HG03103 (cell line): ENCODE results near the gene SLC2A9.

Experiments
- ATAC-seq: cut with Tn5 transposase; IDR thresholded peaks from one replicate; pipeline ENCODE4 v1.9.1; 2021; ENCODE audit warnings: low read depth; ENCODE audit not compliant: unreplicated experiment

The SLC2A9 gene

DNA sequence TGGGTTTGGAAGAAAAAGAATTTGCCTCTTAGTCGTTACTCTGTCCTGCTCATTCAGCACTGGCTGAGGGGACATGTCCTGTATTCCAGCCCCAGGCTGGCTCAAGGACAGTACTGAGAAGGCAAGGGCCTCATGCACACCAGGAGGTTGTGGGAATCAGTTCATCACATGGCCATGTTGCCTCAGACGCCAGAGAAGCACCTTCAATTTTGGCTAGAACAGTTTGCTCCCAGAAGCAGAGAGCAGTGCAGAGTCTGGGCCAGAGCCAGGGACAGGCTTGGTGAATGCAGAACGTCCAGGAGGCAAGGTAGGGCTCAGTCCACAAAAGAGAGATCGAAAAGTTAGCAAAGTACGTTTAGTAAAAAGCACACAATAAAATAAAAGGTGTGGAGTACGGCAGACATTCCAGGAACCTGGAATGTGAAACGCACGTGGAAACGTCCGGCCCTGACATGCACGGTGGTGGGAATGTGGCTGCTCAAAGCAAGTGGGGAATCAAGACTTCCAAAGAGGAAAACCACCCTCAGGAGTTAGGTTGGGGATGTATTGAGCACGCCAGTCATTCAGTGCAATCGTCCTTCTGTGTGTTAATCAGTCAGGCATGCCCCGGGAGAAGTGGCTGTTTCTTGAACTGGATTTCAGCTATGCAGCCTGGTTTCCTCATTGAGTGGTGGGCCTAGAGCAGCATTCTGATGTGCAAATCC, 1.2 kb upstream of the SLC2A9 start:
- ATAC-seq = no peak

- ATAC-seq = no peak
These were observed 341 bp upstream of the SLC2A9 start for GRCh38 chr4:10021653-10022023.

GRCh38 chr4:10020106-10020505, 1.2 kb downstream of the SLC2A9 start:
- no peak for ATAC-seq

DNA sequence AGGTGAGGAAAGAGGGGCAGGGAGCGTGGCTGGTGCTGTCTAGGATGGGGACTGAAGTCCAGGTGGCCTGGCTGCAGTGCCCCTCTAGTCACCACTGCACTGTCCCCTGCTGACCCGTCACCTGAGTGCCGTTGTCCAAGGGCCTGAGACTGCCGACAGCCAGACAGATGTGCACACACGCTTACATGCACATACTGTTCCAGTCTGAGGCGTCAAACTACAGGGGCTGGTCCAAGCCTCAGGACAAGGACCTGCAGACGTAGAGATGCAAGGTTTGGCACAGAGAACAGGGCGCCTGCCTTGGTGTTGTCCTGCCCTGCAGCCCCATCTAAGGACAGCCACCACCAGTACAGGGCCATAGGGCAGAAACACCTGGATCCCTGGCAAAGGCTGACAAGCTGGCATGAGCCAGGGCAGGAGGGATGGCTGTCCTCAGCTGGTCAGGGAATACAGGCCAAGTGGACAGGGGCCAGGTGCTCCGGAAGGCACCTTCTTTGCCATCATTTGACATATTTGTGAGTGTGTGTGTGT, 1.7 kb downstream of the SLC2A9 start:
- ATAC-seq = peak; percentile 0

- ATAC-seq = peak; percentile 94
These were observed 2.4 kb downstream of the SLC2A9 start for GRCh38 chr4:10018818-10019461.

DNA sequence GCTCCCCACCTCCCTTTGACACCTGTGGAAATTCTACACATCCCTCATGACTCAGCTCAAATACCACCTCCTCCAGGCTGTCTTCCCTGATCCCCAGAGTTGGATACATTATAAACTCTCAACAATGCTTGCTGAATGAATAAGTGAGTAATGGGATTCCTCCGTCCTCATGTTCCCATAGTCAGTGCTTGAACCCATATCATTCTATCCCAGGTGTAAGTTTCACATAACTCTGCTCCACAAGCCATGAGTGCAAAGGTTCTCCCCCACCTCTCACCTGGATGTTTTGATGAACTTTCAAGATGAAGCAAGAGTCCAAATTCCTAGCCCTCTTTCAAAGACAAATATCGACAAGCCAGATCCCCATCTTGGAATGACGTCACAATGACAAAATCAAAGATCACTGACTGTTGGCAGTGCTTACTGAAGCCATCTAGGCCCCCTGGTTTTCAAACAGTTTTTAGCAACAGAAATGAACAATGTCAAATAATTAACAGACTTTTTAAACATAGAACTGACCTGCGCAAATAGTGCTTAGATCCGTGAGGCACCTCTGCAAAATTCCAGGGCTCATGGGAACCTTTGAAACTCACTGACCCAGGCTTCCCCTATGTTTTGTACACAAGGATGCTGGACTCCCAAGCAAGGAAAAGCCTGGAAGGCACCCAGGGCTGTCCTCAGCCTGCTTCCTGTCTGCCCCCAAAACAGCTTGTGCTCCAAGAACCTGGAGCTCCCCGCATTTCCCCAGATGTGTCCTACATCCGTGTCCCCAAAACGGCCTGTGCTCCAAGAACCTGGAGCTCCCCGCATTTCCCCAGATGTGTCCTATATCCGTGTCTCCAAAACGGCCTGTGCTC, 4.0 kb downstream of the SLC2A9 start:
- no peak for ATAC-seq

- no peak for ATAC-seq
These were observed 5.1 kb downstream of the SLC2A9 start for GRCh38 chr4:10016169-10016568.

- ATAC-seq = no peak
These were observed 6.0 kb downstream of the SLC2A9 start for GRCh38 chr4:10015140-10015753.

- ATAC-seq = peak; percentile 62
These were observed 7.6 kb downstream of the SLC2A9 start for GRCh38 chr4:10013722-10014121.

- no peak for ATAC-seq
These were observed 9.4 kb downstream of the SLC2A9 start for GRCh38 chr4:10011885-10012284.

DNA sequence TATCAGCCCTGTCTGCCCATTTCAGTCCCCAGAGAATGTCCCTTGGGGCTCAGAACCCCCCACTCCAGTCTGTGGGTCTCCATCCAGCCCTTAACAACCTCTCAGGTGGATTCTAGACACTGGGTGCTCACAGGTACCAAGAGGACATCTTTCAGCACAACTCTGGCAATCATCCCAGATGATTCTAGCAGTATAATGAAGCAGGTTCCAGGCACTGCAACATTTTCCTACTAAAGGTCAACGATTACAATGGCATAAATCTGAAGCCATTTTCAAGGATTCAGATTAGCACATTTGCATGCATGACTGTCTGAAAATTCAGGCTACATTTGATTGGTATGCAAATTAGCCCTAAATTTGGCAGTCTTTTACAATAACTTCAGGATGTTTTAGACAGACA, 10.0 kb downstream of the SLC2A9 start:
- ATAC-seq = no peak

GRCh38 chr4:10009861-10010500, 11.3 kb downstream of the SLC2A9 start:
- no peak for ATAC-seq

DNA sequence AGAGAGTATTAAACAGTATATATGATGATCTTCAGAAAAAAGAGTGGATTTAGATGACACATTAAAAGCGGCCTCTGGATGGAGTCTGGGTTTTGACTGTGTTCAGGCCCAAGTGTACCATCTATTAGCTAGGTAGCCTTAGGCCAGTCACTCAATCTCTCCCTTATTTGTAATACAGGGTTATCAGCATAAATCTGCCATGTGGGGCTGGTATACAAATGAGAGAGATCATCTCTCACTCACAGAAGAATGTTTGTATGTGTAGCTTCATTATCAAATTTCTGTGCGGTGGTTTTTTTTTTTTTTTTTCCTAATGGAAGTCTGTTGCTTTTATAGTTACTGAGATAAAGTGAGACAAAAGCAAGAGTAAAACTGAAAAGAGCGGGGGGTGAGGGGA, 12.7 kb downstream of the SLC2A9 start:
- ATAC-seq = no peak

DNA sequence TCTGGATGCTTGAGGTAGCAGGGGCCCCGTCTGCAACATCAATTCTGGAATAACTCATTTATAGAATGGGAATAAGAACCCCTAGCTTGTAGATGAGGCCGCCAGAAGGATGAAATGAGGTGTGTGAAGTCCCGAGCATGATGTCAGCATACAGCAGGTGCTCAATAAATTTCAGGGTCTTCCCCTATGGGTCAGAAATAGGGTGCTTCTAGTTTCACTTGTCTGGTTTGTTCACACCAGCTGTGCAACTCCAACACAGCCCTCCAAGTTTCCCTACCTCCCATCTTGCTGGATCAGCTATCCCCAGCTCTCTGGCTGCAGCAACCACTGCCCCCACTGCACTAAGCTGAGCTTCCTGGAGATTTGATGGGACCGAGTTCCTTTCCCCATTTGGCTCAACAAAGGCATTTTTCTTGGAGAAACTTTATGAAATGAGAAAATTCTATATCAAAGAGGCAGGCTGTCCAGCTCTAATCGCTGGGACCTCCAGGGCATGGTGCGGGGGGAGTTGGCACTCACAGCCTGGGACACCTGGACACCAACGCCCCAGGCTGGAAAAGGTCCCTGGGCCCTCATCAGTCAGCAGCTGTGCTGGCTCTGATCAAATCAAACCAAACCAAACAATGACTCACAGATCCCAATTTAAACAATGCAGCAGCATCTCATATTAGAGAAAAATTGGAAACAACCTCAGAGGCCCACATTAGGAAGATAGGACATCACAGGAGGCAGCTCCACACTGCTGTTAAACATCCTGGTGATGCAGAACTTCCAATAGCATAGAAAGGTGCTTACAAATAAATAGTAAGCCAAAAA, 13.3 kb downstream of the SLC2A9 start:
- no peak for ATAC-seq

GRCh38 chr4:10007436-10007740, 13.9 kb downstream of the SLC2A9 start:
- ATAC-seq = peak; percentile 33

- ATAC-seq = peak; percentile 11
These were observed 14.5 kb downstream of the SLC2A9 start for GRCh38 chr4:10006601-10007435.

DNA sequence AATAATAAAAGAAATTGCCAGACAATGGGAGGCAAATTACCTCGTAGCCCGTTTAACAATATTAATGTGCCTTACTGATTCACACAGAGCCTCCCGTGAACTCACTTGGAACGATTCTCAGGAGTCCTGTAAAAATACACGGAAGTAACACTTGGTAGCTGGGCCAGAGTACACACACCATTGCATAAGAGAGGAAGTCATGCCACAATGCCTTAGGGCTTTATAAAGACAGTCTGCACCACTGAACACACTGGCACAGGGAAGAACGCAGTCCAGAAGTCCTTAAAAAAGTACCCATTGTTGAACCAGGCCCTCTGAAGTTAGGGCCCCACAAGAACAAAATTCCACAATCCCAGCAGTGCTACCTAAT, 15.1 kb downstream of the SLC2A9 start:
- ATAC-seq = peak; percentile 35

- ATAC-seq = no peak
These were observed 15.7 kb downstream of the SLC2A9 start for GRCh38 chr4:10005632-10006031.

- no peak for ATAC-seq
These were observed 17.6 kb downstream of the SLC2A9 start for GRCh38 chr4:10003666-10004065.
